ENCODE measurements around the gene TRIM62. TPM values are rescaled to one million over a fixed set of nuclear protein-coding genes. Genes with fewer than 3 reads are reported as not detected.
A peak's percentile ranks its signal among the peaks of the same experiment; 100 is the strongest.

TRIM62 gene
- total and polyA plus RNA-seq, 2 experiments from 2014 or later, result 2.9 to 18.9 TPM

- DNase-seq (ENCODE audit: low spot score) (peak; percentile 61), ATAC-seq (peak; percentile 80)
- TF ChIP-seq JUNB (IDR thresholded peaks at IDR 0.05; ENCODE audit: unreplicated experiment) (no peak), EZH2 (IDR thresholded peaks at IDR 0.05; ENCODE audit: low read depth, unreplicated experiment) (no peak), CREB1 (CRISPR knock-in tag; IDR thresholded peaks at IDR 0.05; ENCODE audit: low read depth) (no peak), ZNF462 (CRISPR knock-in tag; IDR thresholded peaks at IDR 0.05) (no peak), REST (IDR thresholded peaks at IDR 0.05; ENCODE audit: unreplicated experiment) (no peak), EZH2phosphoT487 (IDR thresholded peaks at IDR 0.05; ENCODE audit: unreplicated experiment) (no peak), NANOG (IDR thresholded peaks at IDR 0.05; ENCODE audit: borderline replicate concordance) (no peak), ZNF331 (CRISPR knock-in tag; IDR thresholded peaks at IDR 0.05; ENCODE audit: low read depth) (no peak), ETS1 (IDR thresholded peaks at IDR 0.05) (no peak), POLR2AphosphoS5 (IDR thresholded peaks at IDR 0.05; ENCODE audit: low read depth) (no peak), STAT1 (IDR thresholded peaks at IDR 0.05; ENCODE audit: unreplicated experiment) (no peak), CTCF (conservative IDR thresholded peaks at IDR 0.05; ENCODE audit: low read depth in 2 of 2) (no peak), ZNF114 (CRISPR knock-in tag; IDR thresholded peaks at IDR 0.05) (no peak)
- Histone ChIP-seq H3K36me3 (ENCODE audit: insufficient read depth) (no peaks in the 10 kb centered on the region), H3K4me2 (0 out of 2 replicates have a peak overlapping the region, but pooled peaks have one; percentile 12), H3K9me2 (ENCODE audit: insufficient read depth) (no peaks in the 10 kb centered on the region), H3K27me3 (ENCODE audit: insufficient read depth) (0 out of 2 replicates have a peak, but pooled peaks cover 8% of the 10 kb centered on the region), H2AFZ (peak overlapping the region; percentile 57; the same call in 1 of the 2 replicates), H3K4me3 (no peak overlapping the region), H3K79me2 (replicated peaks; ENCODE audit: insufficient read depth) (no peaks in the 10 kb centered on the region), H3F3A (replicated peaks; ENCODE audit: low read depth) (no peaks in the 10 kb centered on the region), H4K20me1 (replicated peaks; ENCODE audit: insufficient read depth) (no peaks in the 10 kb centered on the region), H3K4me1 (ENCODE audit: insufficient read depth) (0 out of 2 replicates have a peak, but pooled peaks cover 3% of the 10 kb centered on the region), H3K27ac (ENCODE audit: low read depth) (no peak overlapping the region)
- no peaks in the 10 kb centered on the region for H3K9me3 Mint-ChIP-seq
- no peak overlapping the region for H3K4me3 Mint-ChIP-seq
- peaks cover 13% of the 10 kb centered on the region for H3K27me3 Mint-ChIP-seq (ENCODE audit: insufficient read depth, low read depth, poor library complexity)
- H3K27ac Mint-ChIP-seq, result no peak overlapping the region
- no peaks in the 10 kb centered on the region for H3K36me3 Mint-ChIP-seq (ENCODE audit: low read depth)
- peaks cover 8% of the 10 kb centered on the region for H3K4me1 Mint-ChIP-seq
Measured at GRCh38 chr1:33099290-33100118, 82.3 kb downstream of the TRIM62 start.

Data from GM23338 (cell line).